IPS-NIHi11 (cell line): ENCODE results near the gene BANF1.
A peak's percentile ranks its signal among the peaks of the same experiment; 100 is the strongest.
"Not testable (repeated sequence)": the region's sequence is repeated elsewhere in the genome, so short reads cannot be mapped to it uniquely, and the experiment has no call there.

ENCODE experiments used
- DNase-seq: peaks from one replicate; pipeline ENCODE4 v3.0.0; 2012; ENCODE audit warnings: mixed read lengths, low spot score

BANF1 gene

DNA sequence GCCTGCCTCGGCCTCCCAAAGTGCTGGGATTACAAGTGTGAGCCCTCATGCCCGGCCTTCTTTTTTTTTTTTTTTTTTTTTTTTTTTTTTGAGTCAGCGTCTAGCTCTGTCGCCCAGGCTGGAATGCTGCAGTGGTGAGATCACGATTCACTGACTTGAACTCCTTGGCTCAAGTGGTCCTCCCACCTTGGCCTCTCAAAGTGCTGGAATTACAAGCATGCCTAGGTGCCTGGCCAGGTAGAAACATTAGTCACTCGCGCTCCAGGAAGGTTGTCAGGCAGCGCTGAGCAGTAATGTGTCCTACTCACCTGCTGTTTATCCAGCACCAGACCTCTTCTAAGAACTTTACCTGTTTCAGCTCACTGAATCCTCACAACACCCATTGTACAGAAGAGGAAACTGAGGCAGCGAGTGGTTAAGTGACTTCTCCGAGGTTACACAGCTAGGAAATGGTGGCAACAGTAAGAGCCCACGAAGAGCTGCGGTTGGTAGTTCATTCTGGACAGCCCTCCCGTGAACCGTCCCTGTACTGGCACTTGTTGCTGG, 9.0 kb downstream of the BANF1 start:
- peak; percentile 60 for DNase-seq

GRCh38 chr11:66011785-66012303, 9.5 kb downstream of the BANF1 start, which contains the start of gene CST6:
Gene CST6, plus strand, starts transcription at chr11:66012008. Its CDS starts 37 bp downstream, at chr11:66012045.
- DNase-seq = peak; percentile 59

DNA sequence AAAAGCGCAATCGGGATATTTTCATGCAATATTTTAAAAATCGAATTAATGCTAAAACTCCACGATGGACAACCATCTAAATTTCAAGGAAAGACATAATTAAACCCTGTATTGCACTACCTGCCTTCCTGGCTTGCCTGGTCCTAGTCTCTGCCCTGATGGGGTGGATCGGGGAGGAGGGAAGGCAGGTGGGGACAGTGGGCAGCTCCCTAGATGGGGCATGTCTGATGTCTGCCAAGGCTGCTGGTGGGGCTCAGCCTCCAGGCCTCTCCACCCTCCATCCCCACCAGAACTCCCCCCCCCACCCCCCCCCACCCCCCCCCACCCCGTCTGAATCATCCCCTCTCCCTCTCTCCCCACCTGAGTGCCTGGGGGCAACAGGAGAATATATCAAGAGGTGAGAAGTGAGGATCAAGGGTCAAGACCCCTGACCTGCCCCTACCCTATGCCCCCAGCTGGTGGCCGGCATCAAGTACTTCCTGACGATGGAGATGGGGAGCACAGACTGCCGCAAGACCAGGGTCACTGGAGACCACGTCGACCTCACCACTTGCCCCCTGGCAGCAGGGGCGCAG, 10.2 kb downstream of the BANF1 start:
- no peak for DNase-seq

GRCh38 chr11:66012946-66013761, 10.9 kb downstream of the BANF1 start:
- no peak for DNase-seq

DNA sequence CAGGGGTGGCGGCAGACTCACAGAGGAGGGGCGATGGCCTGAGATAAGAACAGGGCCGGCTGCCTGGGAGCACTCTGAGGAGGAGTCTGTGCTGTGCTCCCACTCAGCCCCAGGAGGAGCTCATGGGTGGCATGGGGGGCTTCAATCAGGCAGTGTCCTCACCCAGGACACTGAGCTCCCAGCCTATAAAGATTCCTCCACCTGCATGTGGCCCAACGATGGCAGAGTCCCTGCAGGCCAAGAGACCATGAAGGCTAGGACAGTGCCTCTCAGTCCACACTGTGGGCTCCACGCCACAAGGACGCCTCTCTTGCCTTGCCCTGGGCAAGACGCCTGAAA, 11.4 kb downstream of the BANF1 start:
- no peak for DNase-seq

DNA sequence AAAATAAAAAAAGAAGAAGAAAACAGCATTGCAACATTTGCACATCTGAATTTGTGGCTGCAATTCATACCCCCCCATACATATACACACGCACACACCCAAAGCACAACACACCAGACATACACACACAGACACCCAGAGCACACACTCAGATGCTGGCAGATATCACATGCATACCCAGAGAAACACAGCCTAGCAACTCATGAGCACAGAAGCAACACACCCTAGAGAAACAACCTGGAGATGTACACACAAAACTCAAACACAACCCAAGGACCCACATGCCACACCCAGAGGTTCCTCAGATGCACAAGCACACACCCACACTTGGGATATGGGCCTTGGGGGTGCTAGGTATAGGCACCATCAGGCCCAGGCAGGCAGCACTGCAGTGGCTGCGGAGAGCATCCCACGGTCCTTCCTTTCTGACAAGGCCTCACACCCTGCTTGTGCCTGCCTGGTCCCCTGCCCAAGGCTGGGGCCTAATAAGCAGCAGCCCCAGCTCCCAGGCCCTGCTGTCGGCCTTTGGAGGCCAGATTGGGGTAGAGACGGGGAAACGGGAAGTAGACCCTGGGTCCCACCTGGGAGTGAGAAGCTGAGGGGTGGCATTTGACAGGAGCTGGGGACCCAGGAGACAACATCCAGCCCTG, 12.6 kb downstream of the BANF1 start:
- DNase-seq = no peak

GRCh38 chr11:66015454-66015881, 13.2 kb downstream of the BANF1 start:
- no peak for DNase-seq

- no peak for DNase-seq
These were observed 13.9 kb downstream of the BANF1 start for GRCh38 chr11:66015936-66016792.

DNA sequence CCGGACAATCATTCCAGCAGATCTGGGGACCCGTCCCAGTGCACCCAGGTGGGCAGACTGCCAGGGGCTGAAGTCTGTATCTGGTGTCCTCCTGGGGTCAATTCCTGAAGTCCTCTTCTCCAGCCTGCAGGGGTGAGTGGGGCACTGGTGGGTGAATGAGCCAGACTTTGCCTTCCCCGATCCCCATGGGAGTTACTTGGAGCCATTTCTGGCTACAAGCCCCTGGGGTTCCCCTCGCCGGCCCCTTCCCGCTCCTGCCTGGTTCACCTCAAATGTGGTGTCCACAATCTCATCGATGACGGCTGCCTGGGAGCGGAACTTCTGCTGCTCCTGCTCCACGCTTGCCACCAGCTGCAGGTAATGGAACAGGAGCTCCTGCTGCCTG, 14.5 kb downstream of the BANF1 start:
- no peak for DNase-seq

- no peak for DNase-seq
These were observed 15.0 kb downstream of the BANF1 start for GRCh38 chr11:66017321-66017720.

DNA sequence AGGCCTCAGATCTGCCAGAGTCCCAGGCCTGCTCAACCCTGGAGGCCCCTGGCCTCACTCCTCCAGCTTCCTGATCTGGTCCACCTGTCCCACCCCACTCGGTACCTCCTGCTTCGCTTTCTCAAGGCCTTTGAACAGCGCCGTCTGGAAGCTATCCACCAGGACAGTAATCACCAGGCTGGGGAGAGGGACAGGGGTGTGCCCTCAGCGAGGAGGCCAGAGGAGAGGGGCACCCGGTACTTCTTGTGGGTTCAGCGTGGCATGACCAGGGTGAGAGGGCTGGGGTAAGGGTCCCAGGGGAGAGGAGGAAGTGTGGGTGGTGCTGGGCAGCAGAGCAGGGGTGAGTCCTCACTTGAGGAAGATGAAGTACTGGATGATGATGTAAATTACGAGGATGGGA, 17.9 kb downstream of the BANF1 start:
- DNase-seq = no peak

GRCh38 chr11:66020618-66021357, 18.5 kb downstream of the BANF1 start:
- DNase-seq = no peak

GRCh38 chr11:66022401-66023185, 20.3 kb downstream of the BANF1 start:
- DNase-seq = peak; percentile 98

GRCh38 chr11:66023186-66023440, 20.8 kb downstream of the BANF1 start:
- not testable (repeated sequence) for DNase-seq

DNA sequence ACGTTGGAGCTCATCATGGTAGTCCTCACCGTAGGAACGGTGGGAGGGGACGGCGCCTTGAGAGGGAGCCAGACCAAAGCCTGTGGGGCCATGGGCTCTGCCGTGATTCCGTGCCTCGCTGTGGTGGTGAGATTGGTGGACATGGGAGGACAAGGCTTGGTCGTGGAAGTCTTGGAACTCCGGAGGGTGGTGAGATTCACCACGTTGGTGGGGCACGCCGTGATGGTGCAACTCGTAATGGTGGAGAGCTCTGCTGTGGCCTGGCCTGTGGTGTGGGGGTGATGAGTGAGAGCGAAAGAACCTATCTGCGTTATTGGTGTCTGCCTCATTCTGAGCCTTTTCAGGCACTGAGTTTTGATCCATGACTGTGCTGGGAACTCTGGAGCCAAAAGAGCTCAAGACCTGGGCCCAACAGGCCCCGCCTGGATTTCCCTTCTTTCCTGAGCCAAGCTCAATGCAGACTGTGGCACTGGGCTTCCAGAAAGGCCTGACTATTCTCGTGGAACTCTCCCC, 23.8 kb downstream of the BANF1 start, which contains the start of gene CATSPER1:
Gene CATSPER1, minus strand, starts transcription at position 463 of the 513 bp plus-strand sequence. Its CDS starts 100 bp downstream, at position 363.
- DNase-seq = no peak

- DNase-seq = no peak
These were observed 30.8 kb downstream of the BANF1 start for GRCh38 chr11:66032957-66033735.

- no peak for DNase-seq
These were observed 33.5 kb downstream of the BANF1 start for GRCh38 chr11:66035653-66036333.

DNA sequence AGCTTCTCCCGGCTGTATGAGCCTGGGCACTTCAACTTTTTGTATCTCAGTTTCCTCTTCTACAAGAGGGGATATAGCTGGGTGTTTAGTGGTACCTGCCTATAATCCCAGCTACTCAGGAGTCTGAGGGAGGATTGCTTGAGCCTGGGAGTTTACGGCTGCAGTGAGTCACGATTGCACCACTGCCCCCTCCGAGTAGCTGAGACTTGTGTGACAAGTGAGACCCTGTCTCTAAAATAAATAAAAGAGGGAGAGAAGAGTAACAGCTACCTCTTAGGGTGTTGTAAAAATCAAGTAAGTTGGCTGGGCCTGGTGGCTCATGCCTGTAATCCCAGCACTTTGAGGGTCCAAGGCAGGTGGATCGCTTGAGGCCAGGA, 34.0 kb downstream of the BANF1 start:
- DNase-seq = no peak

- no peak for DNase-seq
These were observed 35.0 kb downstream of the BANF1 start for GRCh38 chr11:66037327-66037726.
